AG08396 (cell line): ENCODE results near the gene SNX19.
"Not testable (repeated sequence)": the region's sequence is repeated elsewhere in the genome, so short reads cannot be mapped to it uniquely, and the experiment has no call there.

Experiments used
- DNase-seq: peaks from one replicate; pipeline ENCODE4 v3.0.0; 2012; ENCODE audit warnings: low spot score, mixed read lengths

Gene SNX19

DNA sequence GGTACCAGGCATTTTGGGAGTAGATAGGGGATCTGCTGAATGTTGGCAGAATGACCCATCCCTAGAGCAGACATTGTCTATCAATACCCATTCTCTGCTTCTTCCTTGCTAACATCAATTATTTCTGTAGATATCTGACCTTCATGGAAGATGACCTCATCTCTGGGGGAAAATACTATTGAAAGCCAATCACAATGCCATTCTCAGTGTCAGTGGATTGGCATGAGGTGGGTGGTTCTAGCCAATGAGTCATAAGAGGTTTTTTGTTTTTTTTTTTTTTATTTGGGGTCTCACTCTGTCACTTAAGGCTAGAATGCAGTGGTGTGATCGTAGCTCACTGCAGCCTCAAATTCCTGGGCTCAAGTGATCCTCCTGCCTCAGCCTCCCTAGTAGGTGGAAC, 42.5 kb downstream of the SNX19 start:
- DNase-seq, result peak; percentile 44

DNA sequence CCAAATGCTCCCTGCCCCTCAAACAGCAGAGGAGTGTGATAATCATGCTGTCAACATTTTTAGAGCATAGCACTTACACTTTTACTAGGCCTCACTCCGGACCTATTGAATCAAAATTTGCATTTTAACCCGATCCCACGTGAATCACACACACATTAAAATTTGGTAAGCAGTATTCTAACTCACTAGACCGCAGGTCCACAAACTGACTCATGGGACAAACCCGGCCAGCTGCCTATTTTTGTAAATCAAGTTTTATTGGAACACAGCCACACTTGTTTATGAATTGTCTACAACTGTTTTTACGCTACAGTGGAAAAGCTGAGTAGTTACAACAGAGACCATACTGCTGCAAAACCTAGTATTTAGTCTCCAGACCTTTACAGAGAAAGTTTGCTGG, 43.3 kb downstream of the SNX19 start:
- DNase-seq, result peak; percentile 39

DNA sequence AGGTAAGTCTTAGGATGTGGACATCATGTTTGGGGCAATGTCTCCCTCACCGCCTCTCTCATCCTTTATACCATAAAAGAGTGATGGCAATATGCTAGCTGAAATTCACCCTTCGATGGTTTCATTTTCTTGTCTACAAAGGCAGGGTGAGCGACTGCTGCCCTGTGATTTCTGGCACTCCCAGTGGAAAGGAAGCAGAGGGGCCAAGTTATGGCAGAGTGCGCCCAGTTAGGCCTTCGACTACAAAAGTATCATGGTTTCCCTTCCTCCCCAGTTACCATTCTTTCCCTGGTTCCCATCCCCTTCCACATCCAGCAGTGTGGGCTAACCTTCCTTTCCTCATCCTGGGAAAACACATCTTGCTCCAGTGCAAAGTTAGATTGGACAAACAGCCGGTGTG, 43.8 kb downstream of the SNX19 start:
- no peak for DNase-seq

DNA sequence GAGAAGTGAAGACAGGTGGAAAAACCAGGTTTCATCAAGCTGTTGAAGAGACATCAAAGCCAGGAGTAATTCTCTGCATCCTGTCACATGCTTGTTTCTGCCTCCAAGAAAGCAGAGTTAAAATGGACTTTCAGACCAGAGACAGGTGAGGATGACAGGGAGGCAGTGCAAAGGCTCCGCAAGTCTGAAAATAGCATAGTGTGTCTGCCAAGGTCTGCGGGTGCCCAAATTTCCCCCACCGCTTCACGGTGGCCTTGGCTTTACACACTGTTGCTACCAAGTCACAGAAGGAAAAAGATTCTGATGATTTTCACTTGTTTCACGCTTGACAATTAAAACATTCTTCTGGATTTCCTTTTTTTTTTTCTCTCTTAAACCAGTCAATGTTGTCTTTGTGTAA, 44.2 kb downstream of the SNX19 start:
- no peak for DNase-seq

DNA sequence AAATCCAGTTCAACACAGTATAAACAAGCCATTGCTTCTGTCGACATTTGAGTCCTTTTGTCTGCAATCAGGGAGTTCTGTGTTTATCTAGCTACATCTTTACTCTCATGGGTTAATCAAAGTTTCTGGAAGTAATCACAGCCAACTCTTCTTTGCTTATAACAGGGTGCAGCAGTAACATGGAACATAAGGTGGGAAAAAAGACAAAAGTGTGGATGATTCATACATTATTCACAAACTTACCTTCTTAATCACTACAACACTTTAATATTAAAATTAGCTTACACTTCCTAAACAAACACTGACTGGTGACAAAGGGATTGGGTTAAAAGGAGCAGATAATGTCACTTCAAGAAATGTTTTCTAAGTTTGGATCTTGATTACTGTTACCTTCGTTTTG, 44.7 kb downstream of the SNX19 start:
- DNase-seq, result no peak

- DNase-seq, result no peak
Measured at GRCh38 chr11:130868721-130869390, 47.4 kb downstream of the SNX19 start.

DNA sequence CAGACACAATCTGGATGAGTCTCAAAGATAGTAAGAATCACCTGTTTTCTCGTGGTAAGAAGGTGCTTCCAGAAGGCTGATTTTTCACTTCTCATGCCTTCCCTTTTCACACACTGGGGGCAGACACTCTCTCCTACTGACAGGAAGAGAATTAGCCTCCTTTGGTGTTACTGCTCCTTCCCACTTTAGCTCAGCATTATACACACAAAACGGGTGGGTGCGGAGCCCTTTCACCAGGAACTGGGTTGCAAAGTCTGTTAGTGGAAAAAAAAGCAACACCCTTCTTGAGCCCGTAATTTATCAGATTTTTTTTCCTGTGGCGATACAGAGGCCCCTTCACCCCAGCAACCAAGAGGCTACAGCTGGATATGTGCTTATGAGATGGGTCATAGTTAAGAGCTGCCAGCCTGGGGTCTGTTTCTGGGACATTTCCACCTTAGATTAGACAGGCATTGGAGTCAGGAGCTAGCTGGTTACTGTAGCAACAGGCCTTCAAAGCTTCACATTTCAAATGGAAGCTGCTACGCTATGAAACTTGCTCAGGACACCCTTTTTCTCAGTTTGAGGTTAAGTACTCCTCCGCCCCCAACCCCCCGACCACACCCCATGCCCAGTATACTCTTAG, 48.1 kb downstream of the SNX19 start:
- DNase-seq, result no peak

- no peak for DNase-seq
Measured at GRCh38 chr11:130866831-130867230, 49.4 kb downstream of the SNX19 start.

- no peak for DNase-seq
Measured at GRCh38 chr11:130865774-130866114, 50.5 kb downstream of the SNX19 start.

DNA sequence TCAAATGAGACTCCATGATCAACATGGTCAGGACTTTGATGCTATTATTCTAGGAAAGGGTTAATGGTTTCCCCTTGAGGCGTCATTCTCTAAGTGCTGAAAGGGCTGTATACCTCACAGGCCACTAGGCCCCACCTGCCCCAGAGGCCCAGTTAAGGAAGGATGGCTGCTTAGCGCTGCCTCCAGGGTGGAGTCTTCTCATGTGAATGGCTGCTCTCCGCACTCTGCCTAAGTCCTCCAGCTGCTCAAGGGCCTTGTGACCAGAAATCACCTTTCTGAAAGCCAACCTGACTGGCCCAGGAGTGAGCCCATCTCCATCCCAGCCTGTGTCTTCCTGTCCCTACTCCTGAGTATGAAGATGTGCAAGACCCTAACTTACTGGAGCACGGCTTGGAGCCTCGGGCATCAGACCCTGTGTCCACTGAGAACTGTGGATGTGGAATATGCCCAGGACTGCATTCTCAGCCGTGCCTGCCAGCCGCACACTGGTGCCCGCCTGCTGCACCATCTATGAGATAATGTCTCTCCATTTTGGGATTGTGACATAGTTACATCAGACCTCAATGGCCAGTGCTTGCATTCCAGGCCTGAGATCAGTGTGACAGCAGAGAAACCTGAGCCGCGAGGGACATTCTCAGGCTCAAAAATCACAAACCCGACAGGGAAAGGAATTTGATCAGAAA, 51.0 kb downstream of the SNX19 start:
- no peak for DNase-seq

- DNase-seq, result peak; percentile 82
Measured at GRCh38 chr11:130861902-130862860, 54.1 kb downstream of the SNX19 start.

DNA sequence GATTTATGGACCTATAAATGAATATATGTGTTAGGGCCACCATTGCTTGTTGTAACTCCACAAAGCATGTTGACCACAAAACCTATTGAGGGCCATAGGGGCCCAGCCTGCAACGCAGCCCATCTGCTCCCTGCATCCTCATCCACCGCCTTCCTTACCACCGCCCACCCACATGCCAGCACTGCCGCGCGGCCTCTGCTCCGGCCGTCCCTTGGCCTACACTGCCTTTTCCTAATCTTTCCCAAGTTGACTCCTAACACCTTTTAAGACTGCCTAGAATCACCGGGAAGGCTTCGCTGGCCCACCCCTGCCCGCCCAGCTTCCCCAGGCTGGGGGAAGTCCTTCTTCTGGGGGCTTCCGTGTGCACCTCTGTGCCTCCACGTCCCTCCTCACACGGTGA, 55.0 kb downstream of the SNX19 start:
- no peak for DNase-seq

- DNase-seq, result no peak
Measured at GRCh38 chr11:130859886-130860285, 56.4 kb downstream of the SNX19 start.

GRCh38 chr11:130858215-130858614, 58.1 kb downstream of the SNX19 start:
- no peak for DNase-seq

GRCh38 chr11:130855707-130856106, 60.6 kb downstream of the SNX19 start:
- not testable (repeated sequence) for DNase-seq

GRCh38 chr11:130854483-130854882, 61.8 kb downstream of the SNX19 start:
- DNase-seq, result no peak

DNA sequence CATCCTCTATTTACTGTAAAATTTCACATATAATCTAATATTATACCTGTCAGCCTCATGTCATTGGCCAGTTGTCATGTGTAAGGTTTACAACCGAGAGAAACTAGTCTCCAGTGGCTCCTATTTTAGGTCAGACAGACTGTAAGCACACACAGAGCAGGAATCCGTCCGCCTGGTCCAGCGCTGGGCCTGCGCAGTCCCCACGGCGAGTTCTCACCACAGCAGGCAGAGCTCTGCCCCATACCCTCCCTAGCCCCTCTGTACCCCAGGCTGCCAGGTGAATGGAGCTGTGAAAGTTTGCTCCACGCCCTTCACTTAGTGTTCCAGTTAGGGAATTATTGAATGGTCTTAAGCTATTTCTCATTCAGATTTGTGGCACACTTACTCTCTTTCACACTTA, 63.7 kb downstream of the SNX19 start:
- no peak for DNase-seq

DNA sequence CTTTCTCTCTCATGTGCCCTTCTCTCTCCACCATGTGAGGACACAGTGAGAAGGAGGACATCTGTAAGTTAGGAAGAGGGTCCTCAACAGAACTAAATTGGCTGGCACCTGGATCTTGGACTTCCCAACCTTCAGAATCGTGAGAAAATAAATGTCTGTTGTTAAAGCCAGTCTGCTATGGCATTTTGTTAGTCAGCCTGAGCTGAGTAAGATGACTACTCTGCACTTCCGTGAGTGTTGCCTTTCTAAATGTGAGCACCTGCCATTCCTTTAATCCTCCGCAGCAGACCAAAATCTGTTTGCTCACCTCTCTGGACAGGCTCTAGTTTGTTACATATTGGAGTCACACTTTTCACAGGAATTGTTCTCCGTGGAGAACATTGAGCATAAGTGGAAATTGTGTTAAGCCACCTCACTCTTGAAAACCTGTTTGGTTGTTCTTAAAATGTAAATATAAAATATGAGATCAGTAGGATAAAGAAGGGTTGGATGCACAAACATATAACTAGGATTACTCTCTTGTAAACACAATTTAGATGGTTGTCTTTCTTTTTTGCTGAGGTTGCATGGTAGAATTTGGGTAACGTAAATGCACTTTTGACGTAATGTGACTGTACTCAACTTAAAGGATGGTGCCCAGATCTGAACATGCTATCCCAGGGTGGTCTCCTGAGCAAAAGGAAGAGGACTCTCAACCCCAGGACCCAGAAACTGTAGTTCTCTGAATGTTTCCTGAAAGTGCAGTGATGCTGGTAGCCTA, 65.9 kb downstream of the SNX19 start:
- DNase-seq, result no peak

DNA sequence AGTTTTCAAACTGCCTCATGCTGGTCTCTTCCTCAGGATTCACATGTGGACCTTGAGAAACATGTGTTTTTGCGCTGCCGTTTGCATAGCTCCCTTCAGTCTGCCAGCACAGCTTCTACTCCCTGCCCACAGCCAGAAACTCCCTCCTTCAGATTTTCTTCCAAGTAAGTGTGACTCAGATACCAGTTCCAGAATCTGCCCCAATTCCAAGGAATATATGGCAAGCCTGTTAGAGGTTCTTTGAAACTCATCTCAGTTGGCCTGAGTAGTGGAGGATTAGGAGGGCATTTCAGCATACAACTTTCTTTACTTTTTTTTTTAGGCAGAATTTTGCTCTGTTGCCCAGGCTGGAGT, 67.1 kb downstream of the SNX19 start:
- DNase-seq, result peak; percentile 61

GRCh38 chr11:130848361-130849214, 67.7 kb downstream of the SNX19 start:
- DNase-seq, result no peak

DNA sequence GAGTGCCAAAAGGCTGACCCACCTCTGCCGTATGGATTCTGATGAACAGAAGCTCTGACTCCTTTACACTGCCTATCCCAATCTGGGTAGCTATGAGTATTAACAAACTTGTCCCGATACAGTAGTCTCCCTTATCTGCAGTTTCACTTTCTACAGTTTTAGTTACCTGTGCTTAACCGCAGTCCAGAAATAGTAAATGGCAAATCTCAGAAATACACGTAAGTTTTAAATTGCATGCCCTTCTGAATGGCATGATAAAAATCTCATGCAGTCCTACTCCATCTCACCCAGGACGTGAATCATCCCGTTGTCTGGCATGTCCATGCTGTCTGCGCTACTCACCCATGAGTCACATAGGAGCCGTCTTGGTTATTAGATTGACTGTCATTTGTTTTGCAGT, 68.8 kb downstream of the SNX19 start:
- DNase-seq, result peak; percentile 61
